CD4-positive, alpha-beta T cell treated with Interleukin-10 for 1 hour (primary cell): ENCODE results near the gene SOD3.

Source experiments
- DNase-seq: peaks from one replicate; pipeline ENCODE4 v3.0.0-alpha.2; 2020

The SOD3 gene

GRCh38 chr4:24805067-24805466 lies 9.7 kb downstream of the SOD3 start:
- DNase-seq: no peak

DNA sequence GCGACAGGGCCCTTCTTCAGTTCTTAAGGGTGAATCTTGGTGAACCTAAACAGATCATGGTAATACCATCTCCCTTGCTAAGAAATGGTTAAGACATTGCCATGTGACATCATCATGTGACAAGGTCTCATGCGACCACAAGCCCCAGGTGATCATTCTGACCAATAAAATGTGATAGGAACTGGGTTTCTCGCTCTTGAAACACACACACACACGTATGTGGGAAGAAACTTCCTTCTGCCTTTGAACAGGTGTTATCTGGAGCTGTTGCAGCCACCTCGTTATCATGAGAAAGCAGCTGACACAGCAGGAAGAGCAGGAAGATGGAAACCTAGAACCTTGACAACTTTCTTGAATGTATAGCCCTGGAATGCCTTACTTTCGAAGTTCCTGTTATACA lies 10.2 kb downstream of the SOD3 start:
- no peak for DNase-seq

- no peak for DNase-seq
Observed at GRCh38 chr4:24806206-24806990, 11.0 kb downstream of the SOD3 start.

DNA sequence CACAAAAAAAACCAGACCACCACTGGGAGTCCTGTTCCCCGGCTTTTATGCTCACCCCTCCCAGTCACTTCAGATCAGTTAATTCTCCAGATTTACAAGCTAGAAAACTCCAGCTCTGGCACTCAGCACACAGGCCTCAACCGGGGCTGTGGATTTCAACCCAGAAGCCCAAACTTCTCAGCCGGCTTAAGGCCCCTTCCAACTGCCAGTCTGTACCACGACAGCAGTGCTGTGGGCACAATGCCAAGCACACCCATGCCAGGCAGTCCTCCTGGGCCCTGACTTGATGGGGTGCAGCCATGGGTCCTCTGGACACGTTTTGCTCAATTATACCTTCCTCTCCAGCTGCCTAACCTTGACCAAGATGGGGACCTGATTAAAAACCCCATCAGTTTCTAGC lies 12.2 kb downstream of the SOD3 start:
- DNase-seq: no peak

DNA sequence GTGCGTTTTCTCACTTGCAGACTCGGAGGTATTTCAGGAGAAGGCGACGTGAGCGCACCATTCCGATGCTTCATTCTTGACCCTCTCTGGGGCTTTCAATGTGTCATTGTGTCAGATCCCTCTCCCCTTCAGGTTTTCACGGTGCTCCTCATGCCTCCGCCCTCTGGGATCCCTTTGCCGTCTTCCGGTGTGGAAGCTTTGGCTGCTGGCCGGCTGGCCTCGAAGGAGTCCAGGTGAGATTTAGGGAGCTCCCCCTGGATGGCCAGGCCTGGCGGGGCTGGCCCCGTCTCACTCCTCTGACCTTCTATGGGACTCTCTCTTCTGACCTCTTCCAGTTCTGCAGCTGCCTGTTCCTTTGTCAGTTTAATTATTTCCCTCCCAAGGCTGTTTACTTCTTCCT lies 12.9 kb downstream of the SOD3 start:
- no peak for DNase-seq

DNA sequence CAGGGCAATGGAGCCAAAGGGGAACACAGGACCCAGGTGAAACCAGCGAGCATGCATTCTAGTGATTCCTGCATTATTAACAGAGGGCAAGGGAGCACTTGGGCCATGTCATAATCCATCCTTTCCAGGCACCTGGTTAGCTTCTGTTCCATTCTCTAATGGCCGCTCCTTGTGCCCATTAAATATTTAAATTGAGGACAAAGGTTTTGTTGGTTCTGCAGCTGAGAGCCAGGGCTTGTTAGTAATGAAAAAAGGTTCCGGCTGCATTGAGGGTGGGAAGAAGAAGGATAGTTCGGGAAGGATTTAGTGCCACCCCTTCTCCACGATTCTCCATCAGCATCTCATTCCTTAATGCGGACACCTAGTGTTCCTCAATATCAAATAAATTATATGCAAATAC lies 13.6 kb downstream of the SOD3 start:
- DNase-seq: no peak

- no peak for DNase-seq
Observed at GRCh38 chr4:24809376-24809775, 14.0 kb downstream of the SOD3 start.

DNA sequence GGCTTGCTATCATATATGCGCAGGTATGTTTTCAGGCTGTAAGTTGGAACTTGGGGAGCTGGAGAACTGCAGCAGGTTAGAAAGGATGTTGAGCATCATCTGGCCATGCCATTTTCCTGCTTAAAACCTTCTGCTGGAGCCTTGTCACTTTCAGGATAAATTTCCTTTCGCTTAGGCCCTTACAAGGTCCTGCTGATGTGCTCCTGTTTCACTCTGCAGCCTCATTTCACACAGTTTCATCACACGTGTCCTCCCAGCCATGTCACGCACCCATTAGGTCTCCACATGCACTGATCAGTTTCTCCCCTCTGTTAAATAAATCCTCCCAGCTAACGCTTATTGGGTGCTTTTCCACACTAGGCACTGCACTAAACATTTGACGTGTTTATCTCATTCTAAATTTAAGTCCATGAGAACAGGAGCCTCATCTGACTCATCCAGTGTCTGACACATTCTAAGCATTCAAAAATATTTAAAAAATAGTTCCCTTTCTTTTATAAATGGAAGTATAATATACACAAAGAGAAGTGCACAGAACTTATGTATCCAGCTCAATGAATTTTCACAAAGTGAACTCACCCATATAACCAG lies 14.5 kb downstream of the SOD3 start:
- DNase-seq: no peak

DNA sequence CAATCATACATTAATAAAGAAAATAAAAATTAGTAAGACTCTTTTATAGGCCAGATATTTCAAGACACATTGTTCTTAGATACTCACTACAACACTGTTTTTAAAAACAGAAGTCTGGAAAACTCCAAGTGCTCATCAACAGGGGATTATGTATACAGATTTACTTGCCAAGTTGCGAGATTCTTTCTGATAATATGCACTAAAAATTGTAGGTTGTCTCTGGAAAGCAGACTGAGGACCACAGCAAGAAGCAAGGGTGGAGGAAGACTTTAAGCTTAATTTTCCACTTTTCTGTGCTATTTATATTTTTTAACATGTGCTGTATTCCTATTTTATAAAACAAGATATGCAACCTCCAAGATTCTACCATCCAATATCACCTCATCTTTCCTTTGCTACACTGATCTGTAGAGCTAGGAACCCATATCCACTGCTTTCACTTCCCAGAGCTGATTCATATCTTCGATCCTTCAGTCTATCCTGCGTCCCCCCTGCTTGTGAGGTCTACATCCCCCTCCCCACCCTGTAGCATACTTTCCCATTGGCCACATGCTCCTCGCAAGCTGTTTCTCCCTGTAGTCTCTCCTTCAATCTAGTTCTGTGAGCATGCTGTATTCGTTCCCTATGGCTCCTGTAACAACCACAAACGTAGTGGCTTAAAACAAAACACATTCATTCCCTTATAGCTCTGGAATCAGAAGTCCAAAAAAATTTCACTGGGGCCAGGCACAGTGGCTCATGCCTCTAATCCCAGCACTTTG lies 15.7 kb downstream of the SOD3 start:
- no peak for DNase-seq

- no peak for DNase-seq
Observed at GRCh38 chr4:24813732-24814131, 18.4 kb downstream of the SOD3 start.

DNA sequence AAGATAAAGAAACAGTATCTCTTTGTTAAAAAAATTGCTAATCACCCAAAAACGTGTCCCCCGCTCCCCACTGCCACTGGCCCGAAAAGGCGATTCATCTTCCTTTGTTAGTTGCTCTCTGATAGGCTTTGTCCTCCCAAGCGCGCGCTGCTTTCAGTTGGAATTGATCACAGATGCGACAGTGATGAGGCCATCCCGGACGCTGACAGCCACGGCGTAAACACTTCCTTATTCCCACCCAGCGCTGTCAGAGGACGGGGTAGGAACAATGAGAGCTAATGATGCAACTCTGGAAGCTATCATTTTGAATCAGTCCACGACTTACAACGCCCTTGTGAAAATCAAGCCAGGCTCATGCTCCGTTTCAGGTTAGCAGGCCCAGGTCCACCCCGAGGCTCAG lies 21.4 kb downstream of the SOD3 start:
- no peak for DNase-seq

GRCh38 chr4:24820541-24820940 lies 25.2 kb downstream of the SOD3 start:
- no peak for DNase-seq

DNA sequence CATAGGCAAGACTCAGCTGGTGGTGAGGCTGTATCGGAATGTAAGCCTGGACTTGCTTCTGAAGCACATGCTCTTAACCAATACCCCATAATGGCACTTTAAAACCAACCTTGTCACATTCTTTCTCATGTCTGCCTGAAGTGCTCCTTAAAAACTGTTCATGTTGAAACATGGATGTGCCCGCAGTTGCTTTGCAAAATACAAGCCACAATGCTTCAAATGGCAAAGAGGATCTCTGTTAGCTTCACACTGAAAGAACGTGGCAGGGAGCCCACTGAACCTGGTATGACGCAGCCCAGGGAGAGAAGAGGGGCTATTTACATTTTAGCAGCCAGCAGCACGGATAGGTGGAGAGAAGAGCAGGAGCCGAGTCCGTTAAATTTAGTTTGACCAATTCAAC lies 29.3 kb downstream of the SOD3 start:
- no peak for DNase-seq

DNA sequence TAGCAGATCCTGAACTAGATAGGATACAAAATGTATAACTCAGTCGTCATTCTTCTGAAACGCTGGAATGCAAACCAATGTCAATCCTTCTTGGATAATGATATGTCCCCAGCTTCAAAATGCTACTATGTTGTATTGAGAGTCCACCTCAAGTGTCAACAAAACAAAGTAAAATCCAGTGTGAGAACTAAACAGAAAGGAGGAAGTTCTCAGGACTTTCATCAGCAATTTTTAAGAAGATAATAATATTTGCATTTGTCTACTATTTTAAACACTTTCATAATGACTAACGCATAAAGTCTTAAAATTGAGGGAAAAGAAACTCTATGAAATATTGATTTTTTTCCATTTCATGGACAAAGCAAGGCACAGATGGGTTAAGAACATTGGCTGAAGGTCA lies 36.3 kb downstream of the SOD3 start:
- no peak for DNase-seq

DNA sequence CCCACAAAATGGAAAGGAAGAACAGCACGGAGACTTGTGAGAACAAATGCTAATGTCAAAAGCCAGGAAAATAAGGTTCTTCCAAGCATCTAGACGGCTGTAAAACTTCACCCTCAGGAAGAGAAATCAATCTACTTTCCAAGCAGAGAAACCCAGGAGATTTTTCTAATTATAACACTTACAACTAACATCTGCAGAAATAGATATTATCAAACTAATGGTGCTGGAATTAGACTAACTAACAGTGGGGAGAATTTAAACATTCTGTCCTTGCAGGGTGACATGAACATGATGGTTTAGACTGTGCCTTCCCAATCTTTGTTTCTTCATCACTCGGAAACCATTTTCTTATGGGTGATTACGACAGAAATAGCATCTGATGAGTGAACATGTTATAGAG lies 40.3 kb downstream of the SOD3 start:
- DNase-seq: no peak

DNA sequence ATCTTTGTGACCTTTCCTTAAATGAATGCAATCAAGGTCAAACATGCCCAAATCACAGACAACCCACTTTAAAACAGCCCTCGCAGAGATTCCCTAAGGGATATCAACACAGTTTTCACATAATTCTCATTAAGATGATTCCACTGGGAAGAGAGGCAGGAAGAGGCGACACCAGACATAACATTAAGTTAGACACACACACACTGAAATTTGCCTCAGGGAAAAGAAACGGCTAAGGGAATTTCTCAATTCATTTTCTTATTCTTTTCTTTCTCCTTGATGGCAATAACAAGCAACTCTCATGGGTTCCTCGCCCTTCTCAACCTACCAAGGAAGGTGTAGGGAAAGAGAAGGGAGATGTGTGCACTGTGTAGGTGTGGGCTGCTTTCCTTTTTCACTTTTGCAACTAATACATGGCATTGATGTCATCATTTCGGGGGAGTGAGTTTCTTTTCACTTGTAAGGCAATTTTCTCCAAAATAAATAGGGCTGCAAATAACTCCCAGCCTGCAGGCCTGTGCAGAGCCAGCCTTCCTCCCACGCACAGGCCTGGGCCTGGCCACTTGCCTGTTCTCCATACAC lies 41.4 kb downstream of the SOD3 start:
- no peak for DNase-seq

GRCh38 chr4:24837336-24837735 lies 42.0 kb downstream of the SOD3 start:
- DNase-seq: no peak

DNA sequence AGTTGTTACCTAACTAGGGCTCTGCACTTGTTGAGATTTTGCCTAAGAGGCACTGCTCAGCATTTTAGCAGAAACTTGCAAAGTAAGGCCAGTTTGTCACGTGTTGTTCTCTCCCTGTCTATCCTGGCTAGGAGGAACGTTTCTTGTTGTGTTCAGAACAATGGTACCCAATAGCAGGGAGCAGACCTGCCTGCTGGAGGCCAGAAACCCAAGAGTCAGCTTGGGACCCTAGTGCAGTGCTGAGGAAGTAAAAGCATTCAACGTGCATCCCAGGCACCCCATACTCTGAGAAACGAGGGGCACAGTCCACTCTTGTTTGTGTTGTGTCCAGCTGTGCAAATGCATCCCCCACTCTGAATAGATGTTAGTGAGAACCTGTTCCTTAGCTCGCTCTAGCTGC lies 42.4 kb downstream of the SOD3 start:
- DNase-seq: no peak

DNA sequence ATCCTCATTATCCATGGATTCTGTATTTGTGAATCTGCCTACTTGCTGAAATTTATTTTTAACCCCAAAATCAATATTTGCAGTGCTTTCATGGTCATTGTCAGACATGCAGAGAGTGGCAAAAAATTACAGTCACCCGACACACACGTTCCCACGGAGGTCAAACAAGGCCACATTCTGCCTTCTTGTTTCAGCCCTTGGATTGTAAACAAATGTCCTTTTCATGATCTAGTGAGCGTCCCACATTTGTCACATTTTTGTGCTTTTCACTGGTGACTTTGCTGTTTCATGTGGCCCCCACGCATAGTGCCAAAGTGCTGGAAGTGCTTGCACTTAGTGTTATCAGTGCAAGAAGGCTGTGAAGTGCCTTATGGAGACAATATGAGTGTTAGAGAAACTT lies 45.0 kb downstream of the SOD3 start:
- no peak for DNase-seq

DNA sequence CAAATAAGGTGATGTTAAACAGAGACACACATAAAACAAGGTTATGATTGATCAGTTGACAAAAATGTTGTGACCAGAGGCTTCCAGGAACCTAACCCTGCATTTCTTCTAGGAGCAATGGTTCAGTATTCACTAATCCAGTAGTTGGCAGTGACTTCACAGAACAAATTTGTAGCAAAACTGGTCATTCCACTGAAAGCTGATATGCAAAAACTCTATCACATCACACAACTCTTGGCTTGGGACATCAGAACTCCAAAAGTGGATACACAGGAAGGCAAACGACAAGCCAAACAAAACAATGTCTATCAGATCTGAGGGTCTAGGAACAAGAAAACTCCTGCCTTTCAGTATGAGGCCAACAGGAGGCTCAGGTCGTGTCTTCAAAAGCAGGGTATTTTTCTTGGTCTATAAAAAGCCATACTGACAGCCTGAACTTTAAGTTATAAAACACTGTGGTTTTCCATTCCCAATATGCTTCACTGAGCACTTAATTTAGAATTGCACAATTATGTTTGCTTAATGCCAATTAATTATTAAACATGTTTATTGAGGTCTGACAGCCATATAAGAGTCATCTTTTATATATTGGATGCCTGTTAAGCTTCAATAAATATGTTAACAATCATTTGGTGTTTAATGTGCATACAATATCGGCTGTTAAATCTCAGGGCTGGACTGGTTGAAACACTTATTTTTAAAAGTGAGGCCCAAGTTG lies 45.6 kb downstream of the SOD3 start:
- no peak for DNase-seq

- no peak for DNase-seq
Observed at GRCh38 chr4:24842356-24842755, 47.0 kb downstream of the SOD3 start.

- DNase-seq: no peak
Observed at GRCh38 chr4:24843096-24843495, 47.7 kb downstream of the SOD3 start.

DNA sequence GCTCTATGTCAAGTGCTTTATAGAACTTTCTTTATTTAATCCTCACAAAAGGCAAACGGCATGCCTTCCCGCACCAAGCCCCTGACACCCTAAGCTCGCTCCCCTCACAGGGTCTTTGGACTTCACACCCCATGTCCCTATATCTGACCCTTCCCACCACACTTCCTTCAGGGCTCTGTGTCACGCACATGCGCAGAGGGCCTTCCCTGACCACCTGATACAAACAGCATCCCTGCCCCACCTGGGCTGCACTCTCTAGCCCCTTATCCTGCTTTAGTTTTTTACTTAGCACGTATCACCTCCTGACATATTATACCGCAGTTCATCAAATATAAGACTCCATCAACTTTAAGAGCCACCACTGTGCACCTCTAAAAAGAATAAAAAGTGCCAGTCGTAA lies 49.8 kb downstream of the SOD3 start:
- DNase-seq: no peak
